Endothelial cell of umbilical vein (primary cell): ENCODE measurements around the gene CFLAR. TPM values are rescaled to one million over a fixed set of nuclear protein-coding genes. Genes with fewer than 3 reads are reported as not detected.

Source experiments
- BruUV-seq: library from RNA; stranded (reverse); fragments of 400-500 nt; replicated peaks from 2 replicates; lab custom pipeline; 2021; lab: Mats Ljungman, UMichigan
- CTCF ChIA-PET: fragments of 300-600, 350-600 bp; sonication (Branson Sonifier 250); formaldehyde crosslinking; loops from one replicate; lab custom pipeline; 2021; ENCODE audit warnings: antibody characterized with exemption, inconsistent platforms; lab: Charles Lee
- POLR2A ChIA-PET: fragments of 300-600, 350-600 bp; sonication (Branson Sonifier 250); formaldehyde crosslinking; loops from one replicate; lab custom pipeline; 2021; ENCODE audit warnings: antibody characterized with exemption, inconsistent platforms; lab: Charles Lee
- DNase-seq: peaks from one replicate; pipeline ENCODE4 v3.0.0-alpha.2; 2011; ENCODE audit warnings: low read depth, low spot score
- FAIRE-seq: peaks from 2 replicates; lab custom pipeline; 2011; peaks lifted over from hg19 to GRCh38; lab: Jason Lieb, UNC
- H2AFZ ChIP-seq: 2 replicates; pipeline ENCODE4 v1.6.0; 2012; ENCODE audit warnings: low read depth, low read length, control low read depth, inconsistent platforms
- H3K27ac ChIP-seq: 2 replicates; pipeline ENCODE4 v1.5.1; 2011; ENCODE audit warnings: low read depth, mild to moderate bottlenecking, control low read depth, low read length, moderate library complexity; ENCODE audit not compliant: insufficient read depth
- H3K27me3 ChIP-seq, 2 experiments: 2 replicates each; pipeline versions ENCODE4 v1.6.0 to v1.6.1; 2011; ENCODE audit warnings: low read length in 2 of 2, mixed read lengths in 1 of 2; ENCODE audit not compliant: control insufficient read depth in 2 of 2, insufficient read depth in 2 of 2
- H3K36me3 ChIP-seq, 2 experiments: 2 replicates in 1 of 2; 3 replicates in 1 of 2; pipeline ENCODE4 v1.5.1; 2011; ENCODE audit warnings: low read length in 2 of 2, mild to moderate bottlenecking in 1 of 2, moderate library complexity in 1 of 2; ENCODE audit not compliant: control insufficient read depth in 2 of 2, insufficient read depth in 2 of 2; ENCODE audit errors: extremely low read depth in 1 of 2
- H3K4me1 ChIP-seq: 3 replicates; pipeline ENCODE4 v1.5.1; 2011; ENCODE audit warnings: mild to moderate bottlenecking, low read length; ENCODE audit not compliant: control insufficient read depth, insufficient read depth; ENCODE audit errors: extremely low read depth
- H3K4me2 ChIP-seq: 2 replicates; pipeline ENCODE4 v1.6.1; 2011; ENCODE audit warnings: low read length, control low read depth, mixed read lengths; ENCODE audit not compliant: insufficient read depth
- H3K4me3 ChIP-seq, 3 experiments: fragments of 200-600 bp in 1 of 3; sonication (generic), shearing (Covaris generic) in 1 of 3; replicated peaks in 1 of 3; 2 replicates each; pipeline ENCODE4 v1.5.1; 2011 to 2016; ENCODE audit warnings: control low read depth in 3 of 3, low read length in 3 of 3, mild to moderate bottlenecking in 2 of 3, inconsistent platforms in 1 of 3, low read depth in 1 of 3, moderate library complexity in 1 of 3; ENCODE audit not compliant: insufficient read depth in 1 of 3
- H3K79me2 ChIP-seq: 2 replicates; pipeline ENCODE4 v1.6.0; 2012; ENCODE audit warnings: low read length, inconsistent platforms; ENCODE audit not compliant: control insufficient read depth, insufficient read depth
- H3K9ac ChIP-seq: replicated peaks from 2 replicates; pipeline ENCODE3; 2011; ENCODE audit warnings: low read length, control low read depth; ENCODE audit not compliant: insufficient read depth; ENCODE audit errors: extremely low read depth
- H3K9me1 ChIP-seq: replicated peaks from 3 replicates; pipeline ENCODE4 v1.6.0; 2011; ENCODE audit warnings: mild to moderate bottlenecking, low read length; ENCODE audit not compliant: control insufficient read depth, insufficient read depth; ENCODE audit errors: extremely low read depth
- H3K9me3 ChIP-seq: replicated peaks from 2 replicates; pipeline ENCODE4 v1.5.1; 2012; ENCODE audit warnings: low read length, inconsistent platforms; ENCODE audit not compliant: control insufficient read depth, insufficient read depth
- H4K20me1 ChIP-seq: replicated peaks from 2 replicates; pipeline ENCODE3; 2011; ENCODE audit warnings: mild to moderate bottlenecking, low read length; ENCODE audit not compliant: control insufficient read depth, insufficient read depth; ENCODE audit errors: extremely low read depth
- EZH2 ChIP-seq: IDR thresholded peaks from 2 replicates; pipeline ENCODE4 v1.6.1; 2012; ENCODE audit warnings: borderline replicate concordance, low read depth, mild to moderate bottlenecking, moderate library complexity, low read length, inconsistent platforms; ENCODE audit not compliant: severe bottlenecking
- FOS ChIP-seq: IDR thresholded peaks from 2 replicates; pipeline ENCODE4 v1.6.1; 2011; ENCODE audit warnings: mild to moderate bottlenecking, low read length, moderate library complexity, borderline replicate concordance; ENCODE audit not compliant: insufficient read depth
- GATA2 ChIP-seq: IDR thresholded peaks from 2 replicates; pipeline ENCODE4 v1.7.0; 2011; ENCODE audit warnings: low read depth, mild to moderate bottlenecking, moderate library complexity, mixed read lengths, low read length; ENCODE audit not compliant: insufficient read length, insufficient read depth
- MYC ChIP-seq: IDR thresholded peaks from one replicate; pipeline ENCODE4 v1.6.1; 2011; ENCODE audit warnings: mild to moderate bottlenecking, low read depth, low read length
- POLR2A ChIP-seq: IDR thresholded peaks from 2 replicates; pipeline ENCODE4 v1.6.1; 2012; ENCODE audit warnings: low read depth, mild to moderate bottlenecking, control low read depth, low read length
- POLR2AphosphoS5 ChIP-seq: IDR thresholded peaks from 2 replicates; pipeline ENCODE4 v1.6.1; 2012; ENCODE audit warnings: low read depth, mild to moderate bottlenecking, control low read depth, low read length, moderate library complexity; ENCODE audit not compliant: insufficient read depth
- dilution Hi-C: fragments of 300-500 bp; cut with MboI; formaldehyde crosslinking; loops from one replicate; pipeline ENCODE4 v1.15.0; 2019; ENCODE audit warnings: low sequenced_read_pairs; ENCODE audit not compliant: extremely low pct_ligation_motif_present
- intact Hi-C: fragments of 100-400 bp; cut with micrococcal nuclease; formaldehyde crosslinking; loops from one replicate; pipeline ENCODE4 v1.10.0; 2022
- polyA plus RNA-seq, 4 experiments: library from polyadenylated mRNA; depleted of rRNA in 3 of 4; stranded (reverse) in 3 of 4; unstranded in 1 of 4; fragments of >200 nt; gene quantifications; 2 replicates each; pipeline versions ENCODE4 v1.2.1 to v1.2.3, GENCODE V29; 2011 to 2012; ENCODE audit warnings: missing spikeins in 1 of 4
- total RNA-seq: library from RNA; stranded (reverse); gene quantifications from 2 replicates; pipeline ENCODE4 v1.2.3, GENCODE V29; 2021
- TF ChIP-seq, protein P1 (sequence below), 2 donors: IDR thresholded peaks; 1 replicate in 1 of 2; 2 replicates in 1 of 2; pipeline ENCODE4 v1.5.1; 2011; ENCODE audit warnings: low read length in 2 of 2, mild to moderate bottlenecking in 2 of 2, moderate library complexity in 2 of 2, control low read depth in 1 of 2, inconsistent platforms in 1 of 2, low read depth in 1 of 2; ENCODE audit not compliant: insufficient read depth in 1 of 2; ENCODE audit errors: extremely low read depth in 1 of 2

CFLAR gene
- total and polyA plus RNA-seq, 2 donors (not counting 3 experiments of a cell fraction or from before 2014, with no cell fraction given): 104 to 260 TPM

DNA sequence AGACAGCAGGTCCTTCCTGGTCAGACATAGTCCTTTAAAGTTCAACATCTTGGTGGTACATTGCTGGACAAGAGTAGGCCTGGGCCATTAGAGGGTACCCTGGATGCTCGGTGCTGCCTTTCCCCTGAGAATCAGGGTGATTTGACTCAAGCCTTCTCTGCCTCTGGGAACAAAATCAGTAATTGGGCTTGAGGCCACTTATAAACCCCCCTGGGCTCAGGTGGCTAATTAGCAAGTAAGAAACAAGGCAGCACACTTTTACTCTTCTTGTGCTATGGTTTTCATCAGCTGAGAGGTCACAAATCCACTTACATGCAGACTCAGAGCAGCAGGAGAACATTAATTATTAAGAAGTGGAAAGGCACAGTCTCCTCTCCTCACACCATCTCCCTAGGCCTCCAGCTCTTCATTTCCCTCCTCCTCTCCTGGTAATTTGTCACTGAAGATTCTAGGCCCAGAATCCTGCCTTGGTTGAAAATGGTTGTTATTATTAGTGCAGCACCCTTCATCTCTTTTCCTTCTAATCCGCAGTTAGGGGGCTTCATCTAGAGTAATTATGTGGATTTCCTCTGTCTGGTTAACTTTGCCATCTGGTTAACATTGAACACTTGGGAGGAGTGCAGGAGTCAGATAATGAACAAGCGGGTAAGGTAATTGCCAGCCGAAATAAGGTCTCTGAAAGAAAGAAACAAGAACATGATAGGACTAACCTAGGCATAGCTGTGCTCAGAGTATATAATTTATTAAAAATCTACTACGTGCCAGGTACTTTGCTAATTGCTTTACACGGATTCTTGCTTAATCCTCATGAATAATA lies 37.2 kb downstream of the CFLAR start:
- dilution Hi-C loops (no loop called here), intact Hi-C loops (no loop called here)
- Histone ChIP-seq H2AFZ (no peak overlapping the region), H4K20me1 (no peaks in the 10 kb centered on the region), H3K9ac (no peak overlapping the region), H3K4me2 (no peak overlapping the region), H3K36me3 (peaks cover 21 to 25% of the 10 kb centered on the region in 2 experiments), H3K79me2 (peaks cover 27% of the 10 kb centered on the region), H3K27ac (no peak overlapping the region), H3K4me1 (peaks cover 49% of the 10 kb centered on the region), H3K9me1 (no peaks in the 10 kb centered on the region), H3K27me3 (no peaks in the 10 kb centered on the region), H3K4me3 (no peak overlapping the region), H3K9me3 (no peaks in the 10 kb centered on the region)
- BruUV-seq: no TSS peak
- DNase-seq (no peak), FAIRE-seq (no peak)
- POLR2A ChIA-PET: interaction anchor here (0.7 kb wide), 1 partner anchor 16 kb away, joined by 3 read pairs; no protein-coding TSS in a partner anchor
- TF ChIP-seq, protein P1, sequence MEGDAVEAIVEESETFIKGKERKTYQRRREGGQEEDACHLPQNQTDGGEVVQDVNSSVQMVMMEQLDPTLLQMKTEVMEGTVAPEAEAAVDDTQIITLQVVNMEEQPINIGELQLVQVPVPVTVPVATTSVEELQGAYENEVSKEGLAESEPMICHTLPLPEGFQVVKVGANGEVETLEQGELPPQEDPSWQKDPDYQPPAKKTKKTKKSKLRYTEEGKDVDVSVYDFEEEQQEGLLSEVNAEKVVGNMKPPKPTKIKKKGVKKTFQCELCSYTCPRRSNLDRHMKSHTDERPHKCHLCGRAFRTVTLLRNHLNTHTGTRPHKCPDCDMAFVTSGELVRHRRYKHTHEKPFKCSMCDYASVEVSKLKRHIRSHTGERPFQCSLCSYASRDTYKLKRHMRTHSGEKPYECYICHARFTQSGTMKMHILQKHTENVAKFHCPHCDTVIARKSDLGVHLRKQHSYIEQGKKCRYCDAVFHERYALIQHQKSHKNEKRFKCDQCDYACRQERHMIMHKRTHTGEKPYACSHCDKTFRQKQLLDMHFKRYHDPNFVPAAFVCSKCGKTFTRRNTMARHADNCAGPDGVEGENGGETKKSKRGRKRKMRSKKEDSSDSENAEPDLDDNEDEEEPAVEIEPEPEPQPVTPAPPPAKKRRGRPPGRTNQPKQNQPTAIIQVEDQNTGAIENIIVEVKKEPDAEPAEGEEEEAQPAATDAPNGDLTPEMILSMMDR (IDR thresholded peaks at IDR 0.05; ENCODE audit: extremely low read depth in 1 of 2, insufficient read depth in 1 of 2, low read depth in 1 of 2, low read length in 2 of 2): no peak
- no peak for TF ChIP-seq MYC
- no peak for TF ChIP-seq FOS
- TF ChIP-seq EZH2: no peak
- TF ChIP-seq GATA2: no peak
- TF ChIP-seq POLR2A: no peak
- TF ChIP-seq POLR2AphosphoS5: no peak
- CTCF ChIA-PET: interaction anchor here (0.6 to 2.6 kb wide), 5 partner anchors 8 to 84 kb away, joined by 3 to 7 read pairs (median 4); no protein-coding TSS in a partner anchor
